Sigmoid colon (tissue), 4 donors: Measurements from ENCODE around the gene GPC5.

Source experiments
- CTCF ChIP-seq, 4 experiments: fragments of 450-650 bp in 3 of 4; fragments of 200-600 bp in 1 of 4; IDR thresholded peaks; one replicate each; pipeline ENCODE4 v1.5.1; 2016 to 2019; ENCODE audit warnings: antibody characterized with exemption in 4 of 4, mild to moderate bottlenecking in 3 of 4, moderate library complexity in 2 of 4
- POLR2AphosphoS5 ChIP-seq, 4 donors: sonication (generic); formaldehyde crosslinking; IDR thresholded peaks; one replicate each; pipeline ENCODE4 v1.6.1; 2017; ENCODE audit warnings: antibody characterized with exemption in 4 of 4

- no peak for TF ChIP-seq CTCF (IDR thresholded peaks at IDR 0.05)
- no peak for TF ChIP-seq POLR2AphosphoS5 (IDR thresholded peaks at IDR 0.05)
These were observed 188.2 kb downstream of the GPC5 start for GRCh38 chr13:91586609-91587008.
